GM13976 (cell line): ENCODE results near the gene PTBP1.

Experiments used
- DNase-seq: peaks from one replicate; pipeline ENCODE4 v3.0.0; 2012; ENCODE audit warnings: low spot score
- in situ Hi-C: fragments of 300-500 bp; cut with MboI; formaldehyde crosslinking; loops from one replicate; pipeline ENCODE4 v1.12.0; 2022; ENCODE audit warnings: low sequenced_read_pairs, mixed read lengths, inconsistent platforms; ENCODE audit not compliant: unreplicated experiment
- TF ChIP-seq, protein P1 (sequence below): IDR thresholded peaks from 2 replicates; pipeline ENCODE4 v1.5.1; 2012; ENCODE audit warnings: borderline replicate concordance, mild to moderate bottlenecking; ENCODE audit not compliant: insufficient read depth; ENCODE audit errors: extremely low read depth, missing control alignments, control extremely low read depth

The PTBP1 gene

DNA sequence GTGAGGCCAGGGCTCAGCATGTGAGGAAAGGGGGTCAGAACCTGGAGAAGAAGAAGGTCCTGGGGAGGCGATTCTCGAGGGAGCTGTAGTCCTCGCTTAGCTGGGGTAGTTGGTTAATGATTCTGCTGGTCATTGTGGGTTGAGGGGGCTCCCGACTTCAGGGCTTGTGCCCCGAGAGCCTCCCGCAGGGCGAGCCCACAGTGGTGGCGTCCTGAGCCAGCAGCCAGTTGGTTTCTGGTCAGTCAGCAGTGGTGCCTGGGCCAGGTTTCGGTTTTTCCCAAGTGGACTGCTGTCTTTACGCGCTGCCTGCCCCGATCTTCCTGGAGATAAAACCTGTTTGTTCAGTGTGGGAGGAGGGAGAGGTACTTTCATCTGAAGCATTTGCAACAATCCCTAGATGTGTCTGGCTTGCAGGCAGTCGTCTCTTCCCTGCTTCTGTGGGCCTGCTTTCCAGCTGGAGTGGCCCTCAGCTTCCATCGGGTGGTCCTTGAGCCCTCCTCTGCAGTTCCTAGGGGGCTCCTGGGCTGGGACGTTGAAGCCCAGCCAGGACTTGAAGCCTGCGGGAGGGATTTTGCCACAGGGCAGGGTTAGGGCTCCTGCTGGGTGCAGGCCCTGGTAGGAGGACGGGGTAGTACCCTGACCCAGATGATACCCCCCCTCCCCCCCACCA is 3.2 kb downstream of the PTBP1 start:
- TF ChIP-seq, protein P1, sequence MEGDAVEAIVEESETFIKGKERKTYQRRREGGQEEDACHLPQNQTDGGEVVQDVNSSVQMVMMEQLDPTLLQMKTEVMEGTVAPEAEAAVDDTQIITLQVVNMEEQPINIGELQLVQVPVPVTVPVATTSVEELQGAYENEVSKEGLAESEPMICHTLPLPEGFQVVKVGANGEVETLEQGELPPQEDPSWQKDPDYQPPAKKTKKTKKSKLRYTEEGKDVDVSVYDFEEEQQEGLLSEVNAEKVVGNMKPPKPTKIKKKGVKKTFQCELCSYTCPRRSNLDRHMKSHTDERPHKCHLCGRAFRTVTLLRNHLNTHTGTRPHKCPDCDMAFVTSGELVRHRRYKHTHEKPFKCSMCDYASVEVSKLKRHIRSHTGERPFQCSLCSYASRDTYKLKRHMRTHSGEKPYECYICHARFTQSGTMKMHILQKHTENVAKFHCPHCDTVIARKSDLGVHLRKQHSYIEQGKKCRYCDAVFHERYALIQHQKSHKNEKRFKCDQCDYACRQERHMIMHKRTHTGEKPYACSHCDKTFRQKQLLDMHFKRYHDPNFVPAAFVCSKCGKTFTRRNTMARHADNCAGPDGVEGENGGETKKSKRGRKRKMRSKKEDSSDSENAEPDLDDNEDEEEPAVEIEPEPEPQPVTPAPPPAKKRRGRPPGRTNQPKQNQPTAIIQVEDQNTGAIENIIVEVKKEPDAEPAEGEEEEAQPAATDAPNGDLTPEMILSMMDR, result no peak
- no peak for DNase-seq
- in situ Hi-C loops, result no loop called here

DNA sequence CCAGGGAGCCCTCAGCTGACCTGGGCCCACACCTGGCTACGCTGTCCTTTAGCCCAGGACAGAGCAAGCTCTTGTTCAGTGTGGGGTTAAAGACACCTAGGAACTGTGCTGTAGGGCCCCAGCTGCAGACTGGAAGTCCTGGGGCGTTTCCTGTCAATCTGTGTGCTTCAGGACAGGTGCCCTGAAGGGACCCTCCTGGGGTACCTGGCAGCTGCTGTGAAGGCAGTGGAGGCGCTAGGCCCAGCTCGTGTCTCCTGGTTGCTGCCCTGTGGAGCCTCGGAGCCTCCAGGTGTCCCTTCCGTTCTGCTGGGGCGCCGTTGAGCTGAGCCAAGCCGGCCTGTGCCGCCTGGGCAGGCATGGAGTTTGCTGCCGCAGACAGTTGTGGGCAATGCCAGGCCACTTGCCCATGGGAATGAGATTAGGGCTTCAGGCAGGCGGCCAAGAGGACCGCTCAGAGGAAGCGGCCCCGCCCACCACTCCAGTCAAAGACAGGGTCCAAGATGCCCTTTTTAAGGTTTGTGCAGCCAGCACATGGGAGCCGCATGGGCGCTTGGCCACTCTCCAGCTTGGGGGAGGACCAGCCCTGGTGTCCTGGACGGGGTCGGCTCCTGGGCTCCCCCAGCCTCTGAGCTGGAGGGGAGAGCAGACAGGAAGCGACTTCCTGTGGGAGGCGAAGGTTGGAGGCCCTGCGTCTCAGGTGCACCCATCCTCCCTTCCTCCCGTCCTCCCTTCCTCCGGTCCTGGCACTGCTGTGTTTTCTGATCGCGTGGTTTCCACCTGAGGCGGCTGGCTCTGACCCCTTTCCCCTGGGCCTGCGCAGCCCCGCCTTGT is 4.0 kb downstream of the PTBP1 start:
- no peak for DNase-seq
- in situ Hi-C loops, result no loop called here
- TF ChIP-seq, protein P1, result no peak

DNA sequence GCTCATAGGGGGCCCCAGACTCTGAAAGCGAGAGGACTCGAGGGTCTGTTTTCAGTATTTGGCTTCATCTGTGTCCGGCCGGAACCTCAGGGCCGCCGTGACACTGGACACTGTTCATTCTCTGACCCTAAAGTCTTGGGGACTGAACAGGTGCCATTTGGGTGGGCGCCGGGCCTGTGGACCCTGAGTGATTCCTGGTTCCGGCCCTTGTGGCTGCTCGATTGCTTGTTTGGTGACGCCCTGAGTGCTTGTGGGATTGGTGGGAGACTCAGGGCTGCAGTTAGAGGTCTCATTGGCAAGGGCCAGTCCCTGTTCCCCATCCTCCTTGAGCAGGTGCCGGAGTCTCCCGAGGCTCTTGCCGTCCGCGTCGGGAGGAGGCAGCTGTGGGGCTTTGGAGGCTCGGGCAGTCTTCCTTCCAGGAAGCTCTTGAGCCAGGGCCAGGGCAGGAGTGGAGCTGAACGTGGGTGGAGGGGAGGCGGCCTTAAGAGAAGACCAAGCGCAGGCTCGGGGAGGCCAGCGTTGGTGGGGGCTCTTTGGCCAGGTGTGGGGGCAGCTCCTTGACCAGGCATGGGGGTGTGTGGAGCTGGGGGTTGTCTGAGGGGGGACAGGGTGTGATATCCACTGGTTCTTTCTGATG is 4.7 kb downstream of the PTBP1 start:
- TF ChIP-seq, protein P1, result no peak
- no peak for DNase-seq
- in situ Hi-C loops, result no loop called here

DNA sequence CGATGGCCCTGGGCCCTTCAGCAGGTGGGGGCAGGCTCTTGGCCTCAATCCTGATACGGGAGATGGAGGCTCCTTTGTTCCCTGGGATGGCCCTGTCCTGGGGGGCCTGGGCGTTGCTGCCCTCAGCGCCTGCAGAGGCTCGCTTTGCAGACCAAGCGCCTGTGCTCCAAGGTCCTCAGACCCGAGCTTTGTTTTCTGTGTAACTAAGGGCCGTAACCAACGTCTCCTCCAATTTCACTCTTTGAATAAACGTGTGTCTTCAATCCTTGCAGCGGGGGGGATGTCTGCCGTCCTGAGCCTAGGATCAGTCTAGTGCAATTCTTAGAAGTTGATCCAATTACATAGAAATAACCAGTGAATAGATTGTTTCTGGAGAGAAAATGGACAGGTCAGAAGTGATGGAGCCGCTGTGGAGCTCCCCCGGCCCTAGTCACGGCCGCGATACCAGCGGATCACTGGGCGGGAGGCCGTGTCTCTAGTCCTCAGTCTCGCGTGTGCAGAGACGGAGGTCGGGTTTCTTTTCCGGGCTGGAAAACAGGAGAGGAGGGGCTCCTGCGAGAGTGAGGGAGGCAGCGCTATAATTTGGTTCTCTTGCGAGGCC is 5.3 kb downstream of the PTBP1 start:
- TF ChIP-seq, protein P1, result no peak
- no peak for DNase-seq
- in situ Hi-C loops, result no loop called here

DNA sequence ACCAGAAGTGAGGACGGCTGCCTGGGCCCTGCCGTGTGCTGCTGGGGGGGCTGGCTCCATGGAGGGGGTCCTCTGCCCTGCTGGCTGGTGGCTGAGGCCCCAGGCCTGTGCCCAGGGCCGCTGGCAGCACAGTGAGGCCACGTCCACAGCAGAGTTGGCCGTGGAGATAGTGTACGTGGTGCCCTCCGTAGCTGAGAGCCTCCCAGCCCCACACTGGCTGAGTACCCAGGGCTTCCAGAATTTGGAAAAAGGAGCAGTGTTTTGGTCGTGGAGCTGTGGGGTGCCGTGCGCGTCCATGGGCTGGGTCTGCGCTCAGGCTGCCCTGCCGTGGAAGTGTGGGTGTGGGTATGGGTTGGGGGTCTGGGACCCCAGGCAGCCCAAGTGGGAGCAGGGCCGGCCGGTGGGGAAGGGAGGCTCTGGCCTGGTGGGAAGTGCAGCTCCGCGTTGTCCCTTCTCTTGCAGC is 5.9 kb downstream of the PTBP1 start:
- in situ Hi-C loops, result no loop called here
- no peak for DNase-seq
- TF ChIP-seq, protein P1, result no peak
